Cortex of kidney (tissue), 1 donor: ENCODE results near the gene STK32C.
"Not testable (repeated sequence)": the region's sequence is repeated elsewhere in the genome, so short reads cannot be mapped to it uniquely, and the experiment has no call there.

Experiments
- DNase-seq: peaks from one replicate; lab custom pipeline; 2025; lab: John Stamatoyannopoulos, UW

STK32C gene

DNA sequence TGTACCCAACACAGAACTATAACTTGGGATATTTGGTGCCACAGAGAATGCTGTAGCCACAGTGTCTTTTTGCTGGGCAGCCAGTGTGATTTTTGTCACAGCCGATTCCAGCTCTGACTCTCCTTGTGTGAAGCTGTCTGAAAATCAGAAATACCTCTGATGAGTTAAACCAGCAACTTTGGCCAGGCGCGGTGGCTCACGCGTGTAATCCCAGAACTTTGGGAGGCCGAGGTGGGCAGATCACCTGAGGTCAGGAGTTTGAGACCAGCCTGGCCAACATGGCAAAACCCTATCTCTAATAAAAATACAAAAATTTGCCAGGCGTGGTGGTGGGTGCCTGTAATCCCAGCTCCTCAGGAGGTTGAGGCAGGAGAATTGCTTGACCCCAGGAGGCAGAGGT is 30.1 kb upstream of the STK32C start:
- not testable (repeated sequence) for DNase-seq

DNA sequence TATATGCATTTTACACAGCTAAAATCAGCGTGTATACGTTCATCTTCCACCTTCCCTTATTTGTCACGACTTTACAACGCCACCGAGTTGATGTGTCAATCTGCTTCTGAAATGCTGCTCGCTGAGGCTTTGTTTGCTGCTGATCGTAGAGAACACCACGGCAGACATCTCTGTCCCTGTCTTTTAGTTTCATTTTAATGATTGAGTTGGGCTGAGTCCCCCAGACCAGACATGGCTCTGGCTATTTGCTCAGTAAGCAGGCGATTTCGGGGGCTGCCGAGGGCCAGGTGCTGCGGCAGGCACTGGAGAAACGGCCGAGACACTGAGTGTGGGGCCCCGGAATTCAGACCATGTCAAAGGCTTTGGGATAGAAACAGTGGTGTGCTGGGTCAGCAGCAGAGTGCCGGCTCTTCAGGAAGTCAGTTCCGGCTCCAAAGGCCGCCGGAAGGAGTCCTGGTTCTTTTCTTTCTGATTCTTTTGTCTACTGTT is 29.2 kb upstream of the STK32C start:
- no peak for DNase-seq

DNA sequence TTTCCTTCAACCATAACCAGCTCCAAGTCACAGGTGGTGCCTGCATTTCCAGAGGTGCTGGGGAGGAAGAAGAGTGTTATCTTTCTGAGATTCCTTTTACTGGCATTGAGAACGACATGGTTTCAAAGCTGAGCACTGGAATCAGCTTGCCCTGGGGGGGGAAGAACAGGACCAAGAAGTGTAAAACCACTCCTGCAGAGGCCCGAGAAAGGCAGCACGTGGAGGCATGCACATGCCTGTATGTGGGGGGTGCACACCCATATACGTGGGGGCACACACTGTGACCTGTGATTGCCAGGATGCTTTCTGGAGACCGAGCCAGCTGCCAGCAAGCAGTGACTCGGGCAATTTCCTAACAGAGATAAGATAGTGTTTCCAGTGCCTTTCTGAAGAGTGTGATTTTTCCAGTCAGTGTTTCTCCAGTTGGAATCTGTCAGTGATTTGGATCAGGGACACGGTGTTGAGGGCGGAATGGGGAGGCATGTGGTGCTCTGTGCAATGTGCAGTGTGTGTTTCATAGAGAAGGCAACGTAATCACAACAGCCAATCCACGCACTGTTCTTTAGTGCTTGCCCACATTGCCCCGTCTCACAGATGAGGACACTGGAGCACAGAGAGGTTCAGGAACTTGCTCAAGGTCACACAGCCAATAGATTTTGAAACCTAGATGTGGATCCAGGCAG is 28.5 kb upstream of the STK32C start:
- no peak for DNase-seq

DNA sequence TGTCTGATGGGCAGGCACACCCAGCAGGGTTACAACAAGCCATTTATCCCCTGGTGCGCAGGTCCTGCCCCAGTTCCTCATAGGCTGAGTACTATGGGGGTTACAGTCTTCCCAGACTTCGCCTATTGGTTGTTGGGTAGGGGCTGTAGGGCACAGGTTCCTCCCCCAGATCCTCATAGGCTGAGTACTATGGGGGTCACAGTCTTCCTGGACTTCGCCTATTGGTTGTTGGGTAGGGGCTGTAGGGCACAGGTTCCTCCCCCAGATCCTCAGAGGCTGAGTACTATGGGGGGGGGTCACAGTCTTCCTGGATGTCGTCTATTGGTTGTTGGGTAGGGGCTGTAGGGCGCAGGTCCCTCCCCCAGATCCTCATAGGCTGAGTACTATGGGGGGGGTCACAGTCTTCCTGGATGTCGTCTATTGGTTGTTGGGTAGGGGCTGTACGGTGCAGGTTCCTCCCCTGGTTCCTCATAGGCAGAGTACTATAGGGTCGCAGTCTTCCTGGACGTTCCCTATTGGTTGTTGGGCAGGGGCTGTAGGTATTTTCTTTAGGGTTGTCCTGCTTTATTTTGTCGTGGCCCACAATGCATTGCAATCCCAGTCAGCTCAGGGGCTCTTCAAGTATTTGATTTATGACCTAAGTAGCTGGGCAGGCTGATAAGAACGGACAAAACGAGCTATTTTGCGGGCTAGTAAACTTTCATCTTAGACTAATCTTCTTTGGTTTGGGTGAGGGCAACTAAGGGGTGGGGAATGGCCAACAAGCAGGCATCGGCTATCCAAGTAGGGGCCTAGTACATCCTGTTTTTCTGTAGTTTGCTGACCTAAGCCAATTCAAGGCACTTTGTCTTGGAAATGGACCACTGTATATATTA is 27.7 kb upstream of the STK32C start:
- DNase-seq, result no peak

DNA sequence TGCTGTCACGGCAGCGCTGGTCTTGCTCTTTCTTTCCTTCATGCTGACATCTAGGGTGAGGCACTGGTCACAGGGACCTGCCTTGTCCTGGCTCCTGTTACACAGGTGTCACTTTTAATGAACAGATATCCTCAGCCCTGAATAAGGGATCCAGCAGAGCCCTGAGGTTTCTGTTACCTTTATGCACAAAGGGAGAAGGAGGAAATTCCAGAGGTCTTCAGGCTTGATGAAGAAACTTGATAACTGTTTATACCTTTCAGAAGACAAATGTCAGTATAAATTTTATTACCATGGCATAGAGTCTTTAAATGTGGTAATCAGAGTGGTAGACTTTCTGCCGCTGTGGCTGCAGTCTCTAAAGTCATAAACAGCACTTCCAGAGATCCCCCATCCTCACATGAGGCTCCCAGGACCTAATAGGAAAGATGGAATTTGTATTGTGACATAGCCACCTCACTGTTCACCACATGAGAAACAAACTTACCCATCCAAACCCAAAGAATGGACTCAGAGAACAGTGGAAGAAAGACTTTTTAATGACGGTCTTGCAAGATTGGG is 27.0 kb upstream of the STK32C start:
- no peak for DNase-seq

DNA sequence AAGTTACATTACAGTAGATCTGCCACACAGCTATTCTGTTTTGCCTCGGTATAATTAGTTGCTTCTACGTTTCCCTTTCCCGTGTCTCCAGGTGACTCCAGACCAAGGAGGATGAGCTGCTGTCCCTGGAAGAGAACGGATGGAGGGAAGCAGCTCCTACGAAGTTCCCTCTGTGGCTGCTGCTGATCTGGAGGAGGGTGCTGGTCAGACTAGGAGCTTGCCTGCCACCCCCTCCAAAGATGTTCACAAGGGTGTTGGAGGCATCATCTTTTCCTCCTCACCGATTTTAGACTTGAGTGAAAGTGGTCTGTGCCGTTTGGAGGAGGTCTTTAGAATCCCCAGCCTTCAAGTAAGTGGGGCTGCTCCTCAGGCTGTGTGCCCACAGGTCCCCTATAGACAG is 25.6 kb upstream of the STK32C start:
- DNase-seq, result no peak

GRCh38 chr10:132332433-132332754 is 24.6 kb upstream of the STK32C start:
- DNase-seq, result no peak

DNA sequence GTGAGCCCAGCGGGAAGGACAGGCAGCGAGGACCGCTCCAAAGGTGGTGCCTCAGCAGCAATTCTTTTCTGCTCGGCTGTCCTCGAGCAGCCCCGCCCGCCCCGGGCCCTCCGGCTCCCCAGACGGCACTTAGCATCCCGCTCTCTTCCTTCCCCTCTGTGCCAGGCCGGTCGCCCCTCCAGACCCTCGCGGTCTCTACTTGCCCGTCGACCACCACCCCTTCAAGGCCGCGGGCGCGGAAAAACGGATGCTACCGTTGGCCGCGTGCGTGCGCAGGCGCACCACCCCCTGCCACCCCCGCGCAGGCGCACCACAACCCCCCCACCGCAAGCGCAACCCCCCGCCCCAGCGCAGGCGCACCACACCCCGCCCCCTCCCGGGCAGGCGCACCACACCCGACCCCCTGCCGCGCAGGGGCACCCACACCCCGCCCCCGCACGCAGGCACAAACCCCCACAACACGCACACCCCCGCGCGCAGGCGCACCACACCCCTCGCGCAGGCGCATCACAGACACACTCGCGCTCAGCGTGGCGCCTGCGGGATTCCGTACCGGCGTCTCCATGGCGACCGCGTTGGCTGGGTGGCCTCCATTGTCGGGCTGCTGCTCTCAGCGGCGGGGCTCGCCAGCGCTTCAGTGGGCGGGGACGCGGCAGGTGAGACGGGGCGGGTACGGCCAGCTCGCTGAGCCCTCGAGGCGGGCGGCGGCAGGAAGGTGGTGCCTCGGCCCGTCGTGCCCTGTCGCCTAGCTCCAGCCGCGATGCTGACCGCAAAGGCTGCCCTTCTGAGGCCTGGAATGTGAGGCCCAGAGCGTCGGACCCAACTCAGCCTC is 24.1 kb upstream of the STK32C start, which contains the start of gene LRRC27:
TSS of gene LRRC27 (plus strand) at position 593 of the 832 bp plus-strand sequence. CDS start 1,332 bp downstream, outside the sequence.
- peak; percentile 87 for DNase-seq

GRCh38 chr10:132330486-132330833 is 22.7 kb upstream of the STK32C start:
- no peak for DNase-seq

DNA sequence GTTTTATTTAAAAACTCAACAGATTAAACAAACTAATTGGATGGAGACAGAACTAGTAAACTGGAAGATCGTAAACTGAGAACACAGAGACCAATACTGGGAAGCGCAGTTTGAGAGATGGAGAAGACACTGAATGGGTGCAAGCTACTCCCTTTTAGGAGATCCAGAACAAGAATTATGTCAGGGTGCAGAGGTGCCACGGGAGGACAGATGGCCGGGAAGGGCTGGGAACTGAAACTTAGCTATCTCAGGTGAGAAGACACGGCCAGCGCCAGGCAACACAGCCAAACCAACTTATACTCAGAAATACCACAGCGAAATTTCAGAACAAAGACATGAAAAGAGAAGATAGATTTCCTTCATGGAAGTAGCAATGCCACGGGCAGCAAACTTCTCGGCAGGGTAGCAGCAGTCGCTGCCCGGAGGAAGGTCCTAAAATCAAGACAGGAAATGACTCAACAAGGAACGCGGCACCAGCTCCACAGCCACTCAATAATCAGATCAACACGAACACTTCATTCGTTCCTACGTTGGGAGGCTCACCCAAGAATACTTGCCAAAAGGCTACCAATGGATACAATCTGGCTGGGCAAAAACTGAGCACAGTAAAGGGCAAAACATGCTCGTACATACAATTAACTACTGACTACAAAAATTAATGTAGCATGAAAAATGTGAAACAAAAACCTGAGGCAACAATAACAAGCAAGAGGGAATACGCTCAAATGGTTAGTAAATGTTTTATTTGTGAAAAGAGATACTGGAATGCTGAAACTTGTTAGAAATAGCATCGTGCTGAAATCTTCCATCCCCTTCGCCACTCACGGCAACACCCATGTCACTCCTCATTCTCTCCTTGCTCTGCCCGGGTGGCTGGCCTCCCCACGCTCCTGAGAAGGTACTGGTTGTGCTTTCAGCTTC is 22.1 kb upstream of the STK32C start:
- DNase-seq, result no peak

DNA sequence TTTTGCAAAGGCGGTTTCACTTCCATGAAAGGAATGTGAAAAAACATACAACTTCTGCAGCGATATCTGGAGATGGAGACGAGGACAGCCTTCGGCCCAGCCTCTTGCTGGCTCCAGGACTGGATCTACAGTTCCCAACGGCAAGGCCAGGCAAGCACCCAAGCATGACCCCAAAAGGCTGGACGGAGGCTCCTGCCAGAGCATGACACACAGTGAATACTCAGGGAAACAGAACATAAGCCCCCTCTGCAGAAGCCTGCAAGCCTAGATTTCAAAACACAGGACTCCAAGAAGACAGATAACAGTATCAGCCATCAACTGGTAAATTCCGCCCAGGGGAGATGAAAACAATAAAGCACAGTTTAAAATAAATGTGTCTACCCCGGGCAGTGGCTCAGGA is 21.0 kb upstream of the STK32C start:
- no peak for DNase-seq

DNA sequence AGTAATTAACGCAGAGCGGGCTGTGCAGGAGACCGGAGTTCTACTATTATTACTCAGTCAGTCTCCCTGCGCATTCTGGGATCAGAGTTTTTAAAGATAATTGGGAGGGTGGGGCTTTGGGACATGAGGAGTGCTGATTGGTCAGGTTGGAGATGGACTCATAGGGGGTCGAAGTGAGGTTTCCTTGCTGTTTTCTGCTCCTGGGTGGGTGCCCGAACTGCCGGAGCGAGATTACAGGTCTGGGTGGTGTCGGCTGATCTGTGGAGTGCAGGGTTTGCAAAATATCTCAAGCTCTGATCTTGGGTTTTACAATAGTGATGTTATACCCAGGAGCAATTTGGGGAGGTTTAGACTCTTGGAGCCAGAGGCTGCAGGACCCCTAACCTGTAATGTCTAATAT is 20.4 kb upstream of the STK32C start:
- DNase-seq, result no peak

- DNase-seq, result no peak
These were observed 19.2 kb upstream of the STK32C start for GRCh38 chr10:132326925-132327324.

- no peak for DNase-seq
These were observed 18.7 kb upstream of the STK32C start for GRCh38 chr10:132326344-132326889.

- no peak for DNase-seq
These were observed 16.4 kb upstream of the STK32C start for GRCh38 chr10:132324186-132324585.

GRCh38 chr10:132322586-132323048 is 14.9 kb upstream of the STK32C start:
- DNase-seq, result no peak

GRCh38 chr10:132321726-132322125 is 14.0 kb upstream of the STK32C start:
- DNase-seq, result no peak

DNA sequence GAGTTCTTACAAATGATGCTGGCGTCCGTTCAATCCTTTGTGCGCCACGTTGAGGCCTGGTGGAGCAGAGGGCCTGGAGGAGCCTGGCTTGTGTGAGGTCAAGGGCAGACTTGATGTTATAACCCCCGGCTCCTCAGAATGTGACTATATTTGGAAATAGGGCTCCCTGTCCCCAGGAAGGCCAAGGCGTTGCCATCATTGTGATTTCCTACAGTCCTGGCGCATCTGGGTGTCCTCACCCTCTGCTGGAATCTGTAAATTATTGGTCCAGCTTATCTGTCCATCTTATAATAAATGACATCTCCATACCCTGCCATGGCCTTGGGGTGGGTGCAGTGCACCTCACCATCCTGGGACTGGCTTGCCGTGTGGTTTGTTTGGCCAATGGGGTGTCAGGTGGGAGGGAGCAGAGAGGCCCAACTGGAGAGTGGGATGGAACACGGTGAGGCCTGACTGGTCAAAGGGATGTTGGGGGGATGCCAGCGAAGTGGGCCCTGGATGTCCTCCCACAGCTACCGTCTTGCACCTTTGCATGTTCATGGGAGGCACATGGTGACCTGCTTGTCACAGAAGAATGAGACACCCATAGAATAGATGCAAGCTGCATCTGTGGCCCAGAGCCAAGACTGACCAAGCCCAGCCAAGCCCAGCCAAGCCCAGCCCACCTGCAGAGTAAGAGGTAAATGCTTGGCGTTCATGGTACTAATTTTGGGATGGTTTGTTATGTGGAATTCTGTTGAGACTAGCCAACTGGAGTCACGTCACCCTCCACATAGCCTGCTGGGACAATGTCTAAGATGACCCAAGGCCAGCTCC is 13.1 kb upstream of the STK32C start:
- no peak for DNase-seq

DNA sequence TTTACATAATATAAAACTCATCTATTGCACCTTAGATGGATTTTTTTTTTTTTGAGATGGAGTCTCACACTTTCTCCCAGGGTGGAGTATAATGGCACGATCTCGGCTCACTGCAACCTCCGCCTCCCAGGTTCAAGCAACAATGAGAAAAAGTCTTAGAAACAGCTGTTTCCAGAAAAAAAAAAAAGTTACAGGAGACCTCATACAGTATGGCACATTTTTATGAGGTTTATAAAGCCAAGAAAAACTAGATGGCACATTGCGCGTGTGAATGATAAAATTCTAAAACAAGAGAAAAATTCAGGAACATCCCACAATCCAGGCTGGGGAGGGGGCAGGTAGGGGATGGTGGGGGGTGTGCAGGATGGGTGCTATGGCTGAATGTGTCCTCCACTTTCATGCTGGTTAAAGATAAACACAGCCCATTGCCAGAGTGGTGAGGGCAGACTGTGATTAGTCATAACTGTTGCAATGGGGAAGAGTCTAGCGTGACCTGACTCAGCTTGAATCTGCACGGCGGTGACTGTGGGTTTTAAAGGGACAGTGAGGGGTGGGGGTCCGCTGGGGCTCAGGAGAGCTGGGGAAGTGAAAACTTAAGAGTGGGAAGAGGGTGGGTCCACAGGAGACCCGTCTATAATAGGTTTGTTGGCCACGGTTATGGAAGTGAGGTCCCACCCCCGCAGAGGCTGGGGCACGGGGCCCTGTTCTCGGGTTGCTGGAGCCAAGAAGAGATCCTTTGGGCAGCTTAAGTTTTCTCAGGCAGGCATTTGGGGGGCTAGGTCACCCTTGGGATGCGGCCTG is 12.3 kb upstream of the STK32C start:
- no peak for DNase-seq
